Measurements from ENCODE around the gene MYH14. TPM values are rescaled to one million over a fixed set of nuclear protein-coding genes. Genes with fewer than 3 reads are reported as not detected.

The MYH14 gene
- total and polyA plus RNA-seq, 2 of the 13 experiments (the other 11 are each of a cell fraction or from before 2014, with no cell fraction given) = 5.5 to 5.8 TPM

DNA sequence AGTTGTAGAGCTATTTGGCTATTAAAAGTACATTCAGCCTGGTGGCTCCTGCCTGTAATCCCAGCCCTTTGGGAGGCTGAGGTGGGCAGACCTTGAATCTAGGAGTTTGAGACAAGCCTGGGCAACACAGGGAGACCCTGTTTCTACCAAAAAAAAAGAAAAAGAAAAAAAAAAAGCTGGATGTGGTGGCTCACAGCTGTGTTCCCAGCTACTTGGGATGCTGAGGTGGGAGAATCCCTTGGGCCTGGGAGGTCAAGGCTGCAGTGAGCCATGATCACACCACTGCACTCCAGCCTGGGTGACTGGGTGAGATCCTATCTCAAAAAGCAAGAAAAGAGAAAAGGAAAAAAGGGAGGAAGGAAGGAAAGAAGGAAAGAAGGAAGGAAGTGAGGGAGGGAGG is 30.7 kb upstream of the MYH14 start:
- H3K36me3 ChIP-seq (replicated peaks in 1 of 2; ENCODE audit: control insufficient read depth in 1 of 2, insufficient read depth in 2 of 2, low read length in 2 of 2) = no peaks in the 10 kb centered on the region
- no peak overlapping the region for H3K9ac ChIP-seq (ENCODE audit: insufficient read depth, low read depth, low read length)
- no peaks in the 10 kb centered on the region for H3K27me3 ChIP-seq (ENCODE audit: control insufficient read depth in 1 of 2, insufficient read depth in 2 of 2, low read length in 2 of 2)
- DNase-seq (ENCODE audit: low spot score) (no peak), ATAC-seq (no peak), FAIRE-seq (no peak)
- in situ Hi-C loops (cut with HindIII; ENCODE audit: extremely low pct_ligation_motif_present, low pct_unique_long_range_greater_than_20kb) (no loop called here), intact Hi-C loops (cut with micrococcal nuclease; ENCODE audit: unreplicated experiment) (no loop called here)
- no peak overlapping the region for H3K4me3 ChIP-seq (replicated peaks in 1 of 3; ENCODE audit: insufficient read depth in 1 of 3, low read depth in 2 of 3, low read length in 3 of 3)
- no TSS peak for BruUV-seq (replicated peaks)
- no peaks in the 10 kb centered on the region for H4K20me1 ChIP-seq (ENCODE audit: insufficient read depth, low read length)
- H3K79me2 ChIP-seq (ENCODE audit: insufficient read depth, low read length) = no peaks in the 10 kb centered on the region
- H3K4me1 ChIP-seq (ENCODE audit: insufficient read depth, low read length) = no peaks in the 10 kb centered on the region
- H3K4me2 ChIP-seq (ENCODE audit: low read depth, low read length) = no peak overlapping the region
- POLR2A ChIA-PET = no interaction called here
- TF ChIP-seq ZNF724P (CRISPR knock-in tag; IDR thresholded peaks at IDR 0.05; ENCODE audit: borderline replicate concordance) (no peak), ZFAT (CRISPR knock-in tag; conservative IDR thresholded peaks at IDR 0.05) (no peak), GATAD2A (CRISPR knock-in tag; IDR thresholded peaks at IDR 0.05) (no peak), ZNF251 (CRISPR knock-in tag; IDR thresholded peaks at IDR 0.05) (no peak), SNAPC2 (CRISPR knock-in tag; IDR thresholded peaks at IDR 0.05) (no peak), ZNF430 (CRISPR knock-in tag; IDR thresholded peaks at IDR 0.05) (no peak), ISX (CRISPR knock-in tag; conservative IDR thresholded peaks at IDR 0.05) (no peak), MIER3 (CRISPR knock-in tag; IDR thresholded peaks at IDR 0.05; ENCODE audit: borderline replicate concordance) (no peak), HMG20B (CRISPR knock-in tag; conservative IDR thresholded peaks at IDR 0.05) (no peak), HOXA3 (CRISPR knock-in tag; IDR thresholded peaks at IDR 0.05) (no peak), CHD4 (IDR thresholded peaks at IDR 0.05; ENCODE audit: borderline replicate concordance, low read length) (no peak), IRF2 (CRISPR knock-in tag; IDR thresholded peaks at IDR 0.05) (no peak), ASH2L (IDR thresholded peaks at IDR 0.05; ENCODE audit: insufficient read length, low read depth, low read length) (no peak), ZNF235 (CRISPR knock-in tag; IDR thresholded peaks at IDR 0.05; ENCODE audit: borderline replicate concordance) (no peak), SRF (IDR thresholded peaks at IDR 0.05; ENCODE audit: low read depth, low read length) (no peak), SPEN (CRISPR knock-in tag; IDR thresholded peaks at IDR 0.05; ENCODE audit: low read depth) (no peak)
- TF ChIP-seq, protein P1, sequence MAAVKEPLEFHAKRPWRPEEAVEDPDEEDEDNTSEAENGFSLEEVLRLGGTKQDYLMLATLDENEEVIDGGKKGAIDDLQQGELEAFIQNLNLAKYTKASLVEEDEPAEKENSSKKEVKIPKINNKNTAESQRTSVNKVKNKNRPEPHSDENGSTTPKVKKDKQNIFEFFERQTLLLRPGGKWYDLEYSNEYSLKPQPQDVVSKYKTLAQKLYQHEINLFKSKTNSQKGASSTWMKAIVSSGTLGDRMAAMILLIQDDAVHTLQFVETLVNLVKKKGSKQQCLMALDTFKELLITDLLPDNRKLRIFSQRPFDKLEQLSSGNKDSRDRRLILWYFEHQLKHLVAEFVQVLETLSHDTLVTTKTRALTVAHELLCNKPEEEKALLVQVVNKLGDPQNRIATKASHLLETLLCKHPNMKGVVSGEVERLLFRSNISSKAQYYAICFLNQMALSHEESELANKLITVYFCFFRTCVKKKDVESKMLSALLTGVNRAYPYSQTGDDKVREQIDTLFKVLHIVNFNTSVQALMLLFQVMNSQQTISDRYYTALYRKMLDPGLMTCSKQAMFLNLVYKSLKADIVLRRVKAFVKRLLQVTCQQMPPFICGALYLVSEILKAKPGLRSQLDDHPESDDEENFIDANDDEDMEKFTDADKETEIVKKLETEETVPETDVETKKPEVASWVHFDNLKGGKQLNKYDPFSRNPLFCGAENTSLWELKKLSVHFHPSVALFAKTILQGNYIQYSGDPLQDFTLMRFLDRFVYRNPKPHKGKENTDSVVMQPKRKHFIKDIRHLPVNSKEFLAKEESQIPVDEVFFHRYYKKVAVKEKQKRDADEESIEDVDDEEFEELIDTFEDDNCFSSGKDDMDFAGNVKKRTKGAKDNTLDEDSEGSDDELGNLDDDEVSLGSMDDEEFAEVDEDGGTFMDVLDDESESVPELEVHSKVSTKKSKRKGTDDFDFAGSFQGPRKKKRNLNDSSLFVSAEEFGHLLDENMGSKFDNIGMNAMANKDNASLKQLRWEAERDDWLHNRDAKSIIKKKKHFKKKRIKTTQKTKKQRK (IDR thresholded peaks at IDR 0.05; ENCODE audit: low read length) = no peak
- TF ChIP-seq, protein P2, sequence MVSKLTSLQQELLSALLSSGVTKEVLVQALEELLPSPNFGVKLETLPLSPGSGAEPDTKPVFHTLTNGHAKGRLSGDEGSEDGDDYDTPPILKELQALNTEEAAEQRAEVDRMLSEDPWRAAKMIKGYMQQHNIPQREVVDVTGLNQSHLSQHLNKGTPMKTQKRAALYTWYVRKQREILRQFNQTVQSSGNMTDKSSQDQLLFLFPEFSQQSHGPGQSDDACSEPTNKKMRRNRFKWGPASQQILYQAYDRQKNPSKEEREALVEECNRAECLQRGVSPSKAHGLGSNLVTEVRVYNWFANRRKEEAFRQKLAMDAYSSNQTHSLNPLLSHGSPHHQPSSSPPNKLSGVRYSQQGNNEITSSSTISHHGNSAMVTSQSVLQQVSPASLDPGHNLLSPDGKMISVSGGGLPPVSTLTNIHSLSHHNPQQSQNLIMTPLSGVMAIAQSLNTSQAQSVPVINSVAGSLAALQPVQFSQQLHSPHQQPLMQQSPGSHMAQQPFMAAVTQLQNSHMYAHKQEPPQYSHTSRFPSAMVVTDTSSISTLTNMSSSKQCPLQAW (CRISPR knock-in tag; IDR thresholded peaks at IDR 0.05) = no peak
- TF ChIP-seq, protein P3, sequence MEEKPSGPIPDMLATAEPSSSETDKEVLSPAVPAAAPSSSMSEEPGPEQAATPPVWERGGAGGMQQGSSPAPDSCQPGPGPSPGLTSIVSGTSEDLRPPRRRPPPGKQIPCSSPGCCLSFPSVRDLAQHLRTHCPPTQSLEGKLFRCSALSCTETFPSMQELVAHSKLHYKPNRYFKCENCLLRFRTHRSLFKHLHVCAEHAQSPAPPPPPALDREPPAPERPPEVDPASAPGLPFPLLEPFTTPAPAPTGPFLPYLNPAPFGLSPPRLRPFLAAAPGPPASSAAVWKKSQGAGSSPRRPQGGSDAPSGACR (CRISPR knock-in tag; IDR thresholded peaks at IDR 0.05) = no peak
- TF ChIP-seq, protein P4, sequence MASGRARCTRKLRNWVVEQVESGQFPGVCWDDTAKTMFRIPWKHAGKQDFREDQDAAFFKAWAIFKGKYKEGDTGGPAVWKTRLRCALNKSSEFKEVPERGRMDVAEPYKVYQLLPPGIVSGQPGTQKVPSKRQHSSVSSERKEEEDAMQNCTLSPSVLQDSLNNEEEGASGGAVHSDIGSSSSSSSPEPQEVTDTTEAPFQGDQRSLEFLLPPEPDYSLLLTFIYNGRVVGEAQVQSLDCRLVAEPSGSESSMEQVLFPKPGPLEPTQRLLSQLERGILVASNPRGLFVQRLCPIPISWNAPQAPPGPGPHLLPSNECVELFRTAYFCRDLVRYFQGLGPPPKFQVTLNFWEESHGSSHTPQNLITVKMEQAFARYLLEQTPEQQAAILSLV (CRISPR knock-in tag; IDR thresholded peaks at IDR 0.05; ENCODE audit: borderline replicate concordance) = no peak
- H3K27ac ChIP-seq (ENCODE audit: extremely low read length, insufficient read depth, low read length) = no peak overlapping the region
- CTCF ChIA-PET (ENCODE audit: low intra/inter-chr PET ratio, low total read pairs) = no interaction called here
- H3K9me3 ChIP-seq (ENCODE audit: low read length) = no peaks in the 10 kb centered on the region
- H2AFZ ChIP-seq (ENCODE audit: low read length) = no peak overlapping the region
